RCC 7860 (cell line): ENCODE results near the gene GRAMD2B.
"Not testable (repeated sequence)": the region's sequence is repeated elsewhere in the genome, so short reads cannot be mapped to it uniquely, and the experiment has no call there.

ENCODE experiments used
- DNase-seq: peaks from one replicate; pipeline ENCODE4 v3.0.0-alpha.2; 2015; ENCODE audit warnings: low spot score
- FAIRE-seq: peaks from 2 replicates; lab custom pipeline; 2012; peaks lifted over from hg19 to GRCh38; lab: Jason Lieb, UNC

Gene GRAMD2B

GRCh38 chr5:126508251-126508961 lies 85.2 kb downstream of the GRAMD2B start:
- FAIRE-seq (no peak), DNase-seq (no peak)

- FAIRE-seq (no peak), DNase-seq (no peak)
Observed at GRCh38 chr5:126508962-126509279, 85.7 kb downstream of the GRAMD2B start.

- DNase-seq: no peak
- FAIRE-seq: no peak
Observed at GRCh38 chr5:126509339-126509738, 86.1 kb downstream of the GRAMD2B start.

- DNase-seq (no peak), FAIRE-seq (no peak)
Observed at GRCh38 chr5:126511961-126512360, 88.8 kb downstream of the GRAMD2B start.

- DNase-seq: no peak
Observed at GRCh38 chr5:126512451-126512850, 89.2 kb downstream of the GRAMD2B start.

GRCh38 chr5:126513302-126513701 lies 90.1 kb downstream of the GRAMD2B start:
- DNase-seq (no peak), FAIRE-seq (no peak)

More at GRCh38 chr5:126512451-126512850, 89.2 kb downstream of the GRAMD2B start:
- no peak for FAIRE-seq

GRCh38 chr5:126513703-126514102 lies 90.5 kb downstream of the GRAMD2B start:
- DNase-seq (no peak), FAIRE-seq (no peak)

- FAIRE-seq: no peak
- no peak for DNase-seq
Observed at GRCh38 chr5:126514131-126514557, 90.9 kb downstream of the GRAMD2B start.

- no peak for DNase-seq
- FAIRE-seq: no peak
Observed at GRCh38 chr5:126514558-126515141, 91.4 kb downstream of the GRAMD2B start.

- no peak for DNase-seq
- no peak for FAIRE-seq
Observed at GRCh38 chr5:126515337-126515736, 92.1 kb downstream of the GRAMD2B start.

- no peak for DNase-seq
- FAIRE-seq: no peak
Observed at GRCh38 chr5:126516133-126516532, 92.9 kb downstream of the GRAMD2B start.

- no peak for FAIRE-seq
- no peak for DNase-seq
Observed at GRCh38 chr5:126516852-126517251, 93.6 kb downstream of the GRAMD2B start.

- DNase-seq, FAIRE-seq: not testable (repeated sequence)
Observed at GRCh38 chr5:126519223-126519622, 96.0 kb downstream of the GRAMD2B start.

GRCh38 chr5:126519637-126520592 lies 96.7 kb downstream of the GRAMD2B start:
- DNase-seq (no peak), FAIRE-seq (no peak)

GRCh38 chr5:126520593-126520953 lies 97.4 kb downstream of the GRAMD2B start:
- FAIRE-seq (no peak), DNase-seq (no peak)

- FAIRE-seq (no peak), DNase-seq (no peak)
Observed at GRCh38 chr5:126521130-126521529, 97.9 kb downstream of the GRAMD2B start.

- DNase-seq: no peak
- FAIRE-seq: no peak
Observed at GRCh38 chr5:126523818-126524510, 100.8 kb downstream of the GRAMD2B start.

- FAIRE-seq (no peak), DNase-seq (no peak)
Observed at GRCh38 chr5:126525630-126526245, 102.5 kb downstream of the GRAMD2B start.

GRCh38 chr5:126526493-126526892 lies 103.3 kb downstream of the GRAMD2B start:
- no peak for DNase-seq
- FAIRE-seq: no peak

GRCh38 chr5:126527158-126527557 lies 103.9 kb downstream of the GRAMD2B start:
- FAIRE-seq (no peak), DNase-seq (no peak)

- FAIRE-seq: no peak
- no peak for DNase-seq
Observed at GRCh38 chr5:126527892-126528291, 104.7 kb downstream of the GRAMD2B start.
